OCI-LY1 (cell line): ENCODE measurements around the gene EBF4.

ENCODE experiments used
- EZH2 ChIP-seq: fragments of 200-600 bp; sonication (generic), shearing (Covaris generic); IDR thresholded peaks from 2 replicates; pipeline ENCODE4 v1.8.0; 2017; ENCODE audit warnings: borderline replicate concordance, mixed run types, mild to moderate bottlenecking, antibody characterized with exemption, low read length, moderate library complexity, mixed read lengths
- TF ChIP-seq, protein P1 (sequence below): fragments of 200-600 bp; sonication (generic), shearing (Covaris generic); IDR thresholded peaks from 2 replicates; pipeline ENCODE4 v1.5.1; 2017; ENCODE audit warnings: mild to moderate bottlenecking, antibody characterized with exemption, low read length, moderate library complexity, mixed read lengths

DNA sequence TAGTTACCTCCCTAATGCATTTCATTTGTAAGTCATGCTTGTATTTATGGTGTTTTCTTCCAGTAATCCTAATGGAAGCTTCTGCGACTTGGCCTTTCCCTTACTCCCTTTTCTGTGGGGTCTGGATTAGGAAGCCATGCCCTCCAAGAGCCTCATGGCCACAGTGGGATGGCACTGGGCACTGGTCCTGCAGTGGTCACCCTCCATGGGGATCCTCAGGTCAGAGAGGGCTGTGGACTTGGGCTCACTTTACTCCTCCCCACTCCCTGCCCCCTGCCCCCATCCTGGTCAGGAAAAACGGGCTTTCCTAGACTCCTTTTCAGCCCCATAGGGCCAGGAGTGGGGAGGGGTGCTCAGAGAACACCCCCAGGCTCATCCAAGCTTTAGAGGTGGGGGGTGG is 49.9 kb downstream of the EBF4 start:
- TF ChIP-seq EZH2, result no peak
- TF ChIP-seq, protein P1, sequence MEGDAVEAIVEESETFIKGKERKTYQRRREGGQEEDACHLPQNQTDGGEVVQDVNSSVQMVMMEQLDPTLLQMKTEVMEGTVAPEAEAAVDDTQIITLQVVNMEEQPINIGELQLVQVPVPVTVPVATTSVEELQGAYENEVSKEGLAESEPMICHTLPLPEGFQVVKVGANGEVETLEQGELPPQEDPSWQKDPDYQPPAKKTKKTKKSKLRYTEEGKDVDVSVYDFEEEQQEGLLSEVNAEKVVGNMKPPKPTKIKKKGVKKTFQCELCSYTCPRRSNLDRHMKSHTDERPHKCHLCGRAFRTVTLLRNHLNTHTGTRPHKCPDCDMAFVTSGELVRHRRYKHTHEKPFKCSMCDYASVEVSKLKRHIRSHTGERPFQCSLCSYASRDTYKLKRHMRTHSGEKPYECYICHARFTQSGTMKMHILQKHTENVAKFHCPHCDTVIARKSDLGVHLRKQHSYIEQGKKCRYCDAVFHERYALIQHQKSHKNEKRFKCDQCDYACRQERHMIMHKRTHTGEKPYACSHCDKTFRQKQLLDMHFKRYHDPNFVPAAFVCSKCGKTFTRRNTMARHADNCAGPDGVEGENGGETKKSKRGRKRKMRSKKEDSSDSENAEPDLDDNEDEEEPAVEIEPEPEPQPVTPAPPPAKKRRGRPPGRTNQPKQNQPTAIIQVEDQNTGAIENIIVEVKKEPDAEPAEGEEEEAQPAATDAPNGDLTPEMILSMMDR, result no peak
